ENCODE results near the gene TTC8.
A peak's percentile ranks its signal among the peaks of the same experiment; 100 is the strongest.
"Not testable (repeated sequence)": the region's sequence is repeated elsewhere in the genome, so short reads cannot be mapped to it uniquely, and the experiment has no call there.

TTC8 gene

DNA sequence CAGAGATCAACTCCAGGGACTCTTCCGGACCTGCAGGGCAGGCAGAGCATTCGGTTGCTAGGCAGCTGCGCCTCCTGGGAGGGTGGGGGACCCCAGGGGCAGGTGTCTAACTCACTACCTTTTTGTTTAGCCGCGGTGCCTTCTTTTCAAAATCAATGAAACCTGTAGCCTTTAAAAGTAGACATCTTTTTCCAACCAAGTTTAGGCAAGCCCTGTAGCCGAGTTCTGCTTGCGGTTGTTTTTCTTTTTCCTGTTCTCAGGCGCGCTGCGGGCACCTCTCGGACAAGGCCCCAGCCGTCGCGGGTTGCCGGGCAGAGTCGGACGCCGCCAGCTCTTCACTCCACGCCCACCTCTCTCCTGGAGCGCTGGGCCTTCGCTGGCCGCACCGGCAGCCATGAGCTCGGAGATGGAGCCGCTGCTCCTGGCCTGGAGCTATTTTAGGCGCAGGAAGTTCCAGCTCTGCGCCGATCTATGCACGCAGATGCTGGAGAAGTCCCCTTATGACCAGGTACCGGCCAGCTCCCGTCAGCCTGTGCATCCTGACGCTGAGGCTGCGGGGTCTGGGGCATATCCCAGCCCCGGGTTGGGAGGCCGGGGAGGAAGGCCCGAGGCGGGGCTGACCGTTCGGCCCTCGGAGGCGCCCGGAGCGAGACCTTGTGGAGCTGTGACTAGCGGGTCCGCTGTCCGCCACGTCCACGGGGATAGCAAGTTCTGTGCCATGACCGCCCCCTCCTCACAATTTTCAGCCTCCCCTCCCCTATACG lies at the start of gene TTC8:
TTC8 (plus strand) TSS at position 338 of the 764 bp plus-strand sequence; CDS start at position 395, 57 bp downstream.
- DNase-seq = peak; percentile 77 to 79

GRCh38 chr14:88775532-88775931 lies 48.9 kb upstream of the TTC8 start:
- DNase-seq = no peak

DNA sequence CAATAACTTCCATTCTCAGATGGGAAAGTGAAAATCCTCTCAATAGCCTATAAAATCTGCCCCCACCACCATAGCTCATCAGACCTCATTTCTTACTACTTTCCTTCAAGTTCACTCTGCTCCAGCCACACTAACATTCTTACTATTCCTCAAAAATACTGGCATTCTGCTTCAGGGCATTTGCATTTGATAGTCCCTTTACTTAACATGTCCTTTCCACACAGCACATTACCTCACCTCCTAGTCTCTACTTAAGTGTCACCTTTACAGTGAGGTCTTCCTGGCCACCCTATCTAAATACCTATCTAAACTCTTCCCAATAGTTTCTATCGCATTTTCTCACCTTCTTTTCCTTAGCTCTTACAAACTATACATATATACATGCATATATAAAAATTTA lies 38.5 kb upstream of the TTC8 start:
- DNase-seq = no peak

GRCh38 chr14:88786715-88787114 lies 37.7 kb upstream of the TTC8 start:
- no peak for DNase-seq

DNA sequence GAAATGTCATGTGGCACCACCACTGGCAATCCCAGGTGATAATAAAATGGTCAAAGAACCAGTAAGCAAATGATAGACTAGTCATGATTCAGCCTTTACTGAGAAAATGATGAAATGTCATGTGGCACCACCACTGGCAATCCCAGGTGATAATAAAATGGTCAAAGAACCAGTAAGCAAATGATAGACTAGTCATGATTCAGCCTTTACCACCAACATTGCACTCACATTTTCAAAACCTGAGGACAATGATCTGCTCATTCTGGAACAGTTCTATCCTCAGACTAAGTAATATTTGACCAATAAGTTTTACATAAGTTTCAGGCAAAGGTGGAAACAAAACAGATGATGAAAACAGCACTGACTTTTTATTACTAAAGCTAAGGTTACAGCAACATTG lies 34.9 kb upstream of the TTC8 start:
- not testable (repeated sequence) for DNase-seq

DNA sequence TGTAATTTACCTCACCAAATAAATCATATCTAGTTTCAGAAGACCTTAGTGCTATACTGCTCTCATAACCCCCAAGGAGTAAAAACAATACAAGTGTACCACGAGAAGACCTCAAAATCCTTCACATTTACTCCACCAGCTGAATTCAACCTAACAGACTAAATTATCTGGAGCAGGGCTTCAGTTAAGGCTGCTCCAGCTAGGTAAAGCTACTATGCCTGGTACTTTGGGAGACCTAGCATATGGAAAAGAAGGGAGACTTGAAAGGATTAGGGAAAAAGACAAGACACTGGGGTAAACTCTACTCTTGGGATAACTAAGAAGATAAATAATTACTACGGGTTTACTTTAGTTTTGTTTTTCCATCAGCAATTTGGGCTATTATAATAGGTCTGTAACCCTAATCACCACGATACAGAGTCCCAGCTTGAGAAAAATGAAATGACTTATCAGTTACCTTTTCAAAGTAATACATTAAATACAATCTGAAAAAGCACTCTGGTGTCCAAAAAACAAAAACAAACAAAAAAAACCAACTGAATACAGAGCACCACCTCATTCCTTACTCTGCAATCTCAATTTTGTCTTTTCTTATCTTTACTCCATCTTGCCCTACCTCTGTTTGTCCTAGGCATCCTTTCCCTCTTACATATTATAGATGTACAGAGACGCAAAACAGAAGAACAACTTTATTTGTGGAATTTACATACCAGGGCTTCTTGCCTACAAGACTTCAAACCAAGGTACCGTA lies 33.8 kb upstream of the TTC8 start:
- no peak for DNase-seq

DNA sequence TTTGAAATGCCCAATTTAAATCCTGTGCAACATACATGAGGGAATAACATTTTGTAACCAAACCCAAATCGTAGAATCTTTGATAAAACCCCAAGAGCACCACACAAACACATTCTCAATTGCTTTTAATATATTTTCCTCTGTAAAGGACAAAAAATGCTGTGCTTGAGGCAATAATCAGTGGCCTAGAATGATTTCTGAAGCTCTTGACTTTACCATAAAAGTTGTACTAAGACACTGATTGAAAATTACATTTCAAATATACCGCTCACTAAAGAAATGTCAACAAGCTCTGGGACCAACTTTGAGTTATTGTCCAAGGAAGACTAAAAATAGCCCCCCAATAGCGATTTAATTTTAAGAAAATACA lies 33.2 kb upstream of the TTC8 start:
- DNase-seq = no peak

- no peak for DNase-seq
Observed at GRCh38 chr14:88791629-88792472, 32.6 kb upstream of the TTC8 start.

- peak; percentile 74 to 75 for DNase-seq
Observed at GRCh38 chr14:88792473-88793258, 31.8 kb upstream of the TTC8 start, which contains the start of gene EML5. EML5 (minus strand) TSS chr14:88792953; CDS start chr14:88792503, 450 bp downstream.

DNA sequence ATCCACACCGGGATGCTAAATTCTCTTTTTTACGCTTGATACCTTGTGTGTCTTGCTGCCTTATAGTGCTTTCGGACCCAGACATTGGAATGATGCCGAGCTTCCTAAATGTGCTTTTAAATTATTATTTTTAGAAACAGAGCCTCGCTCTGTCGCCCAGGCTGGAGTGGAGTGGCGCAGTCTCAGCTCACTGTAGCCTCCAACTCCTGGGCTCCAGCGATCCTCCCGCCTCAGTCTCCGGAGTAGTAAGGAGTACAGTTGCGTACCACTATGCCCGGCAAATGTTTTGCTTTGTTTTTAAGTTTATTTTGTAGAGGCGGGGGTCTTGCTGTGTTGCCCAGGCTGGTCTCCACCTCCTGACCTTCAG lies 31.2 kb upstream of the TTC8 start:
- no peak for DNase-seq

- no peak for DNase-seq
Observed at GRCh38 chr14:88798156-88798555, 26.3 kb upstream of the TTC8 start.

DNA sequence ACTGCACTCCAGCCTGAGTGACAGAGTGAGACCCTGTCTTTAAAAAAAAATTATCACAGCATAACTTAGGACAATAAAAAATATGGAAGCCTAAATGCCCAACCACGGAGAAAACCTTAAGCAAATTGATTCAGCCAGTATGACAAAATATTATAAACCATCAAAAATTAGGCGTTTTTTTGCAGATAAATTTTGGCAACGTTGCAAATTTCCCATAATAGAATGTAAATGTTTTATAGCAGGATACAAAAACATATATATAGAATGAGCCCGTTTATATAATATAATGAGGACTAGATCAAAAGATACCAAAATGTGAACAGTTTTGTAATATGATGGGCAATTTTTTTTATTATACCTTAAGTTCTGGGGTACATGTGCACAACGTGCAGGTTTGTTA lies 24.9 kb upstream of the TTC8 start:
- no peak for DNase-seq

- DNase-seq = no peak
Observed at GRCh38 chr14:88802596-88802995, 21.9 kb upstream of the TTC8 start.

- no peak for DNase-seq
Observed at GRCh38 chr14:88804035-88804434, 20.4 kb upstream of the TTC8 start.

DNA sequence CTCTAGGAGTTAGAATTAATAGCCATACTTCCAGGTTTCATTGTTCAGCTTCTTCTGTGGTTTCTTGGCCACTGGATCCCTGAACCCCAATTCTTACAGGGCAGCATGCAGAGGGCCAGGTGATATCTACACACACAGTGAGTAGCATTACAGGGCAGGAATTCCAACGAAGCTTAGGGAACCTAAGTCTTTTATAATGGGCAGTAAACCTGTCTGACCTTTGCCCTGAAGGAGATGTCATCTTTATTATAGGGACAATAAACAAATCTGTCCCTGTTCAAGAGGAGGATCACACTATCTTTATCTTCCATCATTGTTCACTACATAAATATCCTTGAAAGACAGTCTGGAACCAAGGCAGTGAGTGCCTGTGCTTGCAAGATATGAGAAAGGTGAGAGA lies 20.0 kb upstream of the TTC8 start:
- no peak for DNase-seq

GRCh38 chr14:88808359-88808758 lies 16.1 kb upstream of the TTC8 start:
- no peak for DNase-seq

DNA sequence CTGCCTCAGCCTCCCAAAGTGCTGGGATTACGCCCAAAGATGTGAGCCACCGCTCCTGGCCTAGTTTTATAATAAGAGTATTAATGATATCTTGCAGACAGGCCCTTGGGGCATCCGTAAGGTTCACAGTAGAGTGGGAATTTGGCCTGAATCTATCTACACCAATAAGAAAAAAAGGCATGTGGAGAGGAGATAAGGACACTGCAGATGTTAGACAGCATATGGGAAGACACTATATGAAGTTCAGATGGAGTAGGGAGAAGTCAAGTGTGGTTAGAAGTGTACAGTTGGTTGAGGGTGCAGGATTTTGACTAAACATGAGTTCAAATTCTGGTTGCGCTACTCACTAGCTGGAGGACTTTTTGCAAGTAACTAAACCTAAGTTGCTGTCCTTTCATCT lies 8.5 kb upstream of the TTC8 start:
- DNase-seq = no peak

DNA sequence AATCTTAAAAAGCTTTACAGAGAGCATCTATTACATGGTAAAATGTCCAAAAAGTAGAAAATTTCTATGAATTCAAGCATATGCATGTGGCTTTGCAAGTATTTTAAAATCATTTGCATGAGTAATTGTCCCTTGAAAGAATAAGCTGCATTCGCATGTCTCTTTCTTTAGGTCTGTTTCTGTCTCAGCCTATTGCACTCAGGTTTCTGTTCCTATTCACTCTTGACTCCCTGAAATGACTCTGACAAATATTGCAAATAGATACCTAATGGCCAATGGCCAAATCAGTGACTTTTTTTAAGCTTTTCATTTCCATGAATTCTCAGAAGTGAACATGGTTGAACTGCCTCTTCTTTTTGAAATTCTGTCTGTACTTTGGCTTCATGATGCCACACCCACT lies 6.4 kb upstream of the TTC8 start:
- DNase-seq = no peak

- not testable (repeated sequence) for DNase-seq
Observed at GRCh38 chr14:88819674-88820073, 4.8 kb upstream of the TTC8 start.

- DNase-seq = no peak
Observed at GRCh38 chr14:88821378-88821777, 3.1 kb upstream of the TTC8 start.

- DNase-seq = no peak
Observed at GRCh38 chr14:88821888-88822287, 2.6 kb upstream of the TTC8 start.

- no peak for DNase-seq
Observed at GRCh38 chr14:88823968-88824313, 510 bp upstream of the TTC8 start.

- DNase-seq = no peak
Observed at GRCh38 chr14:88825078-88825458, 617 bp downstream of the TTC8 start.

Data from activated CD4-positive, alpha-beta T cell treated with anti-CD3 and anti-CD28 coated beads, Interleukin-2, amount 50 U/mL, for 4 hours (primary cell).